C4-2B (cell line): ENCODE data around the gene CHCHD3.

Experiments
- H3K27ac ChIP-seq: fragments of 450-650 bp; 2 replicates; pipeline ENCODE4 v1.5.1; 2017
- CTCF ChIP-seq: fragments of 450-650 bp; conservative IDR thresholded peaks from 2 replicates; pipeline ENCODE4 v1.5.1; 2017; ENCODE audit warnings: mild to moderate bottlenecking
- ZFX ChIP-seq: fragments of 450-650 bp; IDR thresholded peaks from 2 replicates; pipeline ENCODE4 v1.6.1; 2017

CHCHD3 gene

DNA sequence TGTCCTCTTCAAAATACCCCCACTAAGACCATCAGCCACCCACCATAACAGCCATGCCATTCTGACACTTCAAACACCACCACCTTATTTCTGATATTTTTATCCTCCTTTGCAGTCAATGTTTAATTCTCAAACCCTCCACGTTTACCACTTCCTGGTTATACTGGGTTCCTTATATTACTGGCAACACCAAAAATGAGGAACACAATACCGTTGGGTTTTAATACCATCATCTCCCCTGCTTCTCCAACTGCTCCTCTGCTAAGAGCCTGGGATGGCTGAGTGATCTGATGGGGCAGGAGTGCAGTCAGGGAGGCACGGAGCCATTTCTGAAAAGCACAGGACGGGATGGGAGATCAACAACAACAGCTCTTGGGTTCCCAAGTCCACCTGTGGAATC, 140.5 kb downstream of the CHCHD3 start:
- no peak overlapping the region for H3K27ac ChIP-seq
- TF ChIP-seq ZFX (no peak), CTCF (no peak)

GRCh38 chr7:132940084-132940483, 141.8 kb downstream of the CHCHD3 start:
- TF ChIP-seq ZFX (no peak), CTCF (no peak)
- H3K27ac ChIP-seq = no peak overlapping the region

GRCh38 chr7:132939495-132939894, 142.4 kb downstream of the CHCHD3 start:
- TF ChIP-seq ZFX = no peak
- no peak for TF ChIP-seq CTCF
- no peak overlapping the region for H3K27ac ChIP-seq

DNA sequence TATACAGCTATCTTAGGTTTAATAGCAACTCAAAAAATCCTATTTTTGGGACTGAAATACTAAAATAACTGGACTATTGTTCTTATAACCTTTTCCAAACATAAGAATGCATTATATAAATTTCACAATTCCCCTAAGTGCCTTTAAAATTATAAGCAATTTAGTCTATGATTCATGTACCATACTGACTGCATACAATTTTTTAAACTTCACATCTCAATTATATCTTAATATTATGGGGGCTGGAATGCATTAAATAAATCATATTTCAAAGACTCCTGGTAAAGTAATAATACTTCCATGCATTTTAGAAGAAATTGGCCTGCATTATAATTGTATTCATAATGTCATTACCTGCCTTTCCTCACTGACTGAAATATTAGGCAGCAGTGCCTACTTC, 144.6 kb downstream of the CHCHD3 start:
- TF ChIP-seq CTCF (no peak), ZFX (no peak)
- no peak overlapping the region for H3K27ac ChIP-seq

DNA sequence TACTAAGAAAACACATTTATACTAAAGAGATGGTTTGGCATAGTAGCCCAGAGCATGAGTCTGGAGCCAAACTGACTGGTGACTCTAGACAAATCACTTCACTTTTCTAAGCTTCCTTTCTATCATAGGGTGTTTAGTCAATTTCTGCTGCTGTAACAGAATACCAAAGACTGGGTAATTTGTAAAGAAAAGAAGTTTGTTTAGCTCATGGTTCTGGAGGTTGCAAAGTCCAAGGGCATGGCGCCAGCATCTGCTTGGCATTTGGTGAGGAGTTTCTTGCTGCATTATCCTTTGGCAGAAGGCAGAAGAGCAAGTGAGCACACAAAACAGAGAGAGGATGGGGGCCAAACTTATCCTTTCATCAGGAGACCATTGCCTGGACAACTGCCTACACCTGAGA, 146.3 kb downstream of the CHCHD3 start:
- TF ChIP-seq CTCF = no peak
- no peak for TF ChIP-seq ZFX
- H3K27ac ChIP-seq = no peak overlapping the region

DNA sequence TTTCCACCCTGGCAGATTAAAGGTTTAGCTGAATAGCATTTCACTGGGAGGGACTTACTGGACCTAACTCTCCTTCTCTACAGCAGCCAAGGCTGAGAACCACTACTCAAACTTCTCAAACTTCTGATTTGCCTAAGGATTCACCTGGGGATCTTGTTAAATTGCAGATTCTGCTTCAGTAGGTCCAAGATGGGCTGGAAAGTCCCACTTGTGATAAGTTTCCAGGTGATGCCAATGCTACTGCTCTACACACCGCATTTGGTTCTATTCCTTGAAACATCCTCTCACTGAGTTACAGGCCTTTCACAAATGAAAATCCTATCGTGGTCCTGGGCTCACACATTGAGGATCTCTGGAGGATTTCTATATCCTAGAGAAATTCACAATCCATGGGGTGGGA, 147.9 kb downstream of the CHCHD3 start:
- H3K27ac ChIP-seq = no peak overlapping the region
- TF ChIP-seq ZFX (no peak), CTCF (no peak)

GRCh38 chr7:132933072-132933458, 148.8 kb downstream of the CHCHD3 start:
- H3K27ac ChIP-seq = no peak overlapping the region
- no peak for TF ChIP-seq CTCF
- TF ChIP-seq ZFX = no peak
